OCI-LY1 (cell line): Measurements from ENCODE around the gene IL31RA.

Experiments
- H2AFZ ChIP-seq: fragments of 200-600 bp; sonication (generic), shearing (Covaris generic); 2 replicates; pipeline ENCODE4 v1.6.0; 2014; ENCODE audit warnings: antibody characterized with exemption, mild to moderate bottlenecking, low read length
- H3F3A ChIP-seq: fragments of 200-600 bp; sonication (generic), shearing (Covaris generic); 2 replicates; pipeline ENCODE4 v1.6.0; 2014; ENCODE audit warnings: mild to moderate bottlenecking, antibody characterized with exemption, low read length, moderate library complexity; ENCODE audit not compliant: insufficient read depth
- H3K27ac ChIP-seq: fragments of 200-600 bp; sonication (generic); 2 replicates; pipeline ENCODE4 v1.5.1; 2014; ENCODE audit warnings: low read length, mixed run types, mild to moderate bottlenecking, low read depth; ENCODE audit not compliant: poor library complexity, severe bottlenecking
- H3K27me3 ChIP-seq: fragments of 200-600 bp; sonication (generic); 2 replicates; pipeline ENCODE4 v1.6.0; 2014; ENCODE audit warnings: antibody characterized with exemption, mild to moderate bottlenecking, low read length, moderate library complexity; ENCODE audit not compliant: insufficient read depth
- H3K36me3 ChIP-seq: fragments of 200-600 bp; sonication (generic); 2 replicates; pipeline ENCODE4 v1.6.1; 2014; ENCODE audit warnings: mild to moderate bottlenecking, antibody characterized with exemption, low read length, moderate library complexity, mixed read lengths; ENCODE audit not compliant: insufficient read depth
- H3K4me1 ChIP-seq: fragments of 200-600 bp; sonication (generic); 2 replicates; pipeline ENCODE4 v1.5.1; 2014; ENCODE audit warnings: mild to moderate bottlenecking, low read length, moderate library complexity; ENCODE audit not compliant: insufficient read depth, severe bottlenecking
- H3K4me2 ChIP-seq: fragments of 200-600 bp; sonication (generic), shearing (Covaris generic); 2 replicates; pipeline ENCODE4 v1.6.1; 2014; ENCODE audit warnings: low read length
- H3K4me3 ChIP-seq: fragments of 200-600 bp; sonication (generic); 2 replicates; pipeline ENCODE4 v1.5.1; 2014; ENCODE audit warnings: low read length, low read depth, mild to moderate bottlenecking, mixed read lengths; ENCODE audit not compliant: poor library complexity, severe bottlenecking
- H3K79me2 ChIP-seq: fragments of 200-600 bp; shearing (Covaris generic); 2 replicates; pipeline ENCODE4 v1.6.1; 2016; ENCODE audit warnings: mixed run types, low read length, mixed read lengths; ENCODE audit not compliant: insufficient read depth
- H3K9ac ChIP-seq: fragments of 200-600 bp; sonication (generic), shearing (Covaris generic); 2 replicates; pipeline ENCODE4 v1.6.1; 2014; ENCODE audit warnings: mild to moderate bottlenecking, low read length, mixed read lengths
- H3K9me2 ChIP-seq: fragments of 200-600 bp; sonication (generic), shearing (Covaris generic); 2 replicates; pipeline ENCODE4 v1.6.1; 2014; ENCODE audit warnings: low read depth, mild to moderate bottlenecking, low read length, mixed read lengths
- H3K9me3 ChIP-seq: fragments of 200-600 bp; shearing (Covaris generic); 2 replicates; pipeline ENCODE4 v1.6.1; 2014; ENCODE audit warnings: low read length, mixed read lengths
- H4K20me1 ChIP-seq: fragments of 200-600 bp; sonication (generic), shearing (Covaris generic); 2 replicates; pipeline ENCODE4 v1.6.0; 2016; ENCODE audit warnings: mild to moderate bottlenecking, low read length; ENCODE audit not compliant: insufficient read depth
- EZH2 ChIP-seq: fragments of 200-600 bp; sonication (generic), shearing (Covaris generic); IDR thresholded peaks from 2 replicates; pipeline ENCODE4 v1.8.0; 2017; ENCODE audit warnings: borderline replicate concordance, mixed run types, mild to moderate bottlenecking, antibody characterized with exemption, low read length, moderate library complexity, mixed read lengths
- TF ChIP-seq, protein P1 (sequence below): fragments of 200-600 bp; sonication (generic), shearing (Covaris generic); IDR thresholded peaks from 2 replicates; pipeline ENCODE4 v1.5.1; 2017; ENCODE audit warnings: mild to moderate bottlenecking, antibody characterized with exemption, low read length, moderate library complexity, mixed read lengths

IL31RA gene

DNA sequence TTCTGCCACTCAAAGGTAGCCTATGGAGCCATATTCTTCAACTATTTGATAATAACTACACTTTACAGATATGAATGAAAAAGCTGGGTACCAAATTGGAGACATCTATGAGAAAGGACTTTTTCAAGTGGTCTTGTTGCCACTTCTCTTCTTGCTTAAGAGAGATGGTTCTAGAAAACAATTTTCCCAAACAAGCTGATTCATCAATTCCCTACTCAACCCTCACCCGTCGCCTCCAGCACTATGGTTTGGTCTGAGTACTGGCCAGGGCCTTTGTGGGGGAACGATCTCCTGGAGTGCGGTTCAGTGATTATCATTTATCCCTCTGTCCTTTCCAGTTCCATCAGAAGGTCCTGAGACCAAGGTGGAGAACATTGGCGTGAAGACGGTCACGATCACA lies 56.8 kb downstream of the IL31RA start:
- Histone ChIP-seq H2AFZ (no peak overlapping the region), H3K4me3 (no peak overlapping the region), H3K4me1 (no peaks in the 10 kb centered on the region), H3K9ac (no peak overlapping the region), H4K20me1 (no peaks in the 10 kb centered on the region), H3K36me3 (no peaks in the 10 kb centered on the region), H3K27me3 (no peaks in the 10 kb centered on the region), H3K9me3 (no peaks in the 10 kb centered on the region), H3K4me2 (no peak overlapping the region), H3F3A (no peaks in the 10 kb centered on the region), H3K9me2 (no peaks in the 10 kb centered on the region), H3K79me2 (no peaks in the 10 kb centered on the region), H3K27ac (no peak overlapping the region)
- no peak for TF ChIP-seq EZH2
- TF ChIP-seq, protein P1, sequence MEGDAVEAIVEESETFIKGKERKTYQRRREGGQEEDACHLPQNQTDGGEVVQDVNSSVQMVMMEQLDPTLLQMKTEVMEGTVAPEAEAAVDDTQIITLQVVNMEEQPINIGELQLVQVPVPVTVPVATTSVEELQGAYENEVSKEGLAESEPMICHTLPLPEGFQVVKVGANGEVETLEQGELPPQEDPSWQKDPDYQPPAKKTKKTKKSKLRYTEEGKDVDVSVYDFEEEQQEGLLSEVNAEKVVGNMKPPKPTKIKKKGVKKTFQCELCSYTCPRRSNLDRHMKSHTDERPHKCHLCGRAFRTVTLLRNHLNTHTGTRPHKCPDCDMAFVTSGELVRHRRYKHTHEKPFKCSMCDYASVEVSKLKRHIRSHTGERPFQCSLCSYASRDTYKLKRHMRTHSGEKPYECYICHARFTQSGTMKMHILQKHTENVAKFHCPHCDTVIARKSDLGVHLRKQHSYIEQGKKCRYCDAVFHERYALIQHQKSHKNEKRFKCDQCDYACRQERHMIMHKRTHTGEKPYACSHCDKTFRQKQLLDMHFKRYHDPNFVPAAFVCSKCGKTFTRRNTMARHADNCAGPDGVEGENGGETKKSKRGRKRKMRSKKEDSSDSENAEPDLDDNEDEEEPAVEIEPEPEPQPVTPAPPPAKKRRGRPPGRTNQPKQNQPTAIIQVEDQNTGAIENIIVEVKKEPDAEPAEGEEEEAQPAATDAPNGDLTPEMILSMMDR = no peak

DNA sequence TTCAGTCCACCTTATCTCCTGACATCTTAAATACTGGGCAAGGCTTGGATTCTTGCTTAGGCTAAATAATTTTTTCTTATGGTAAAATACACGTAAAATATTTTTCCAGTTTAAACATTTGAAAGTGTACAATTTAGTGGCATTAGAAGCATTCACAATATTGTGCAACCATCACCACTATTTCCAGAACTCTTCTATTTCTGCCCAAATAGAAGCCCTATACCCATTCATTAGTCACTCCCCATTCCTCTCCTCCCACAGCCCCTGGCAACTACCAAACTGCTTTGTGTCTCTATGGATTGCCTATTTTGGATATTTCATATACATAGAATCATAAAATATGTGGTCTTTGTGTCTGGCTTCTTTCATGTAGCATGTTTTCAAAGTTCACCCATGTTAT lies 57.6 kb downstream of the IL31RA start:
- H3K9me2 ChIP-seq = no peaks in the 10 kb centered on the region
- no peaks in the 10 kb centered on the region for H3K9me3 ChIP-seq
- TF ChIP-seq, protein P1 = no peak
- no peak for TF ChIP-seq EZH2
- no peak overlapping the region for H3K27ac ChIP-seq
- H3K9ac ChIP-seq = no peak overlapping the region
- no peak overlapping the region for H3K4me2 ChIP-seq
- no peaks in the 10 kb centered on the region for H3K27me3 ChIP-seq
- H3K4me3 ChIP-seq = no peak overlapping the region
- no peaks in the 10 kb centered on the region for H4K20me1 ChIP-seq
- no peaks in the 10 kb centered on the region for H3F3A ChIP-seq
- H2AFZ ChIP-seq = no peak overlapping the region
- no peaks in the 10 kb centered on the region for H3K79me2 ChIP-seq
- H3K36me3 ChIP-seq = no peaks in the 10 kb centered on the region
- H3K4me1 ChIP-seq = no peaks in the 10 kb centered on the region

- Histone ChIP-seq H3K27ac (no peak overlapping the region), H3K9me2 (no peaks in the 10 kb centered on the region), H3K4me1 (no peaks in the 10 kb centered on the region), H2AFZ (no peak overlapping the region), H3K9ac (no peak overlapping the region), H3K4me3 (no peak overlapping the region), H3K4me2 (no peak overlapping the region), H3K79me2 (no peaks in the 10 kb centered on the region), H3K36me3 (no peaks in the 10 kb centered on the region), H3K27me3 (no peaks in the 10 kb centered on the region), H3F3A (no peaks in the 10 kb centered on the region), H4K20me1 (no peaks in the 10 kb centered on the region), H3K9me3 (no peaks in the 10 kb centered on the region)
- TF ChIP-seq, protein P1 = no peak
- TF ChIP-seq EZH2 = no peak
Observed at GRCh38 chr5:55911784-55912653, 60.9 kb downstream of the IL31RA start.
